ENCODE measurements around the gene TMEM86A. TPM values are rescaled to one million over a fixed set of nuclear protein-coding genes. Genes with fewer than 3 reads are reported as not detected.

Gene TMEM86A
- polyA plus RNA-seq, 1 of the 3 experiments (the other 2 are of a cell fraction) = 1.2 TPM

GRCh38 chr11:18720808-18721560 lies 22.4 kb downstream of the TMEM86A start:
- ChIA-PET CTCF (interaction anchor here (0.7 to 5.1 kb wide), 13 partner anchors 12 to 605 kb away, joined by 3 to 59 read pairs (median 7); partner anchors contain the start of genes SPTY2D1 and TMEM86A), POLR2A (interaction anchor here (0.8 to 1.5 kb wide), 4 partner anchors 15 to 87 kb away, joined by 3 to 9 read pairs (median 3); partner anchors contain the start of genes SPTY2D1 and TMEM86A)
- peak overlapping the region; percentile 89 for H2AFZ ChIP-seq (ENCODE audit: low read depth)
- H3K9ac ChIP-seq = peak overlapping the region; percentile 64
- H4K20me1 ChIP-seq (ENCODE audit: insufficient read depth) = no peaks in the 10 kb centered on the region
- no peaks in the 10 kb centered on the region for H3K27me3 ChIP-seq (ENCODE audit: insufficient read depth)
- TF ChIP-seq, protein P1, sequence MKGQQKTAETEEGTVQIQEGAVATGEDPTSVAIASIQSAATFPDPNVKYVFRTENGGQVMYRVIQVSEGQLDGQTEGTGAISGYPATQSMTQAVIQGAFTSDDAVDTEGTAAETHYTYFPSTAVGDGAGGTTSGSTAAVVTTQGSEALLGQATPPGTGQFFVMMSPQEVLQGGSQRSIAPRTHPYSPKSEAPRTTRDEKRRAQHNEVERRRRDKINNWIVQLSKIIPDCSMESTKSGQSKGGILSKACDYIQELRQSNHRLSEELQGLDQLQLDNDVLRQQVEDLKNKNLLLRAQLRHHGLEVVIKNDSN (IDR thresholded peaks at IDR 0.05; ENCODE audit: borderline replicate concordance, low read depth) = no peak
- no peak for TF ChIP-seq RAD21 (IDR thresholded peaks at IDR 0.05; ENCODE audit: low read length)
- TF ChIP-seq, protein P2, sequence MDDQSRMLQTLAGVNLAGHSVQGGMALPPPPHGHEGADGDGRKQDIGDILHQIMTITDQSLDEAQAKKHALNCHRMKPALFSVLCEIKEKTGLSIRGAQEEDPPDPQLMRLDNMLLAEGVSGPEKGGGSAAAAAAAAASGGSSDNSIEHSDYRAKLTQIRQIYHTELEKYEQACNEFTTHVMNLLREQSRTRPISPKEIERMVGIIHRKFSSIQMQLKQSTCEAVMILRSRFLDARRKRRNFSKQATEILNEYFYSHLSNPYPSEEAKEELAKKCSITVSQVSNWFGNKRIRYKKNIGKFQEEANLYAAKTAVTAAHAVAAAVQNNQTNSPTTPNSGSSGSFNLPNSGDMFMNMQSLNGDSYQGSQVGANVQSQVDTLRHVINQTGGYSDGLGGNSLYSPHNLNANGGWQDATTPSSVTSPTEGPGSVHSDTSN (IDR thresholded peaks at IDR 0.05) = no peak
- TF ChIP-seq SIN3A (IDR thresholded peaks at IDR 0.05; ENCODE audit: borderline replicate concordance, low read depth, low read length) = no peak
- 0 out of 2 replicates have a peak, but pooled peaks have one; percentile 14 for TF ChIP-seq POLR2AphosphoS5 (IDR thresholded peaks at IDR 0.05; ENCODE audit: low read depth, low read length)
- peak; percentile 74; the same call in 1 of the 2 replicates for TF ChIP-seq MXI1 (IDR thresholded peaks at IDR 0.05; ENCODE audit: low read depth, low read length)
- no peak for TF ChIP-seq CHD2 (IDR thresholded peaks at IDR 0.05; ENCODE audit: low read length, partially characterized antibody)
- no peak for TF ChIP-seq TEAD4 (IDR thresholded peaks at IDR 0.05; ENCODE audit: borderline replicate concordance, insufficient read depth)
- TF ChIP-seq EZH2phosphoT487 (IDR thresholded peaks at IDR 0.05; ENCODE audit: borderline replicate concordance, low read depth) = no peak
- no peak for TF ChIP-seq RFX5 (IDR thresholded peaks at IDR 0.05; ENCODE audit: low read length)
- peaks cover 0 to 22% of the 10 kb centered on the region in 2 experiments; a peak in 1 of 4 replicates for H3K4me1 ChIP-seq (ENCODE audit: control insufficient read depth in 1 of 2, insufficient read depth in 2 of 2, low read depth in 1 of 2, low read length in 1 of 2)
- H3K4me3 ChIP-seq (ENCODE audit: low read depth in 2 of 2, low read length in 1 of 2) = peak overlapping the region; percentile 62 to 73
- WGBS (ENCODE audit: low lambda C conversion rate) = 9% methylated on average over 33 of the region's 41 CpGs
- H3K79me2 ChIP-seq (ENCODE audit: insufficient read depth) = no peaks in the 10 kb centered on the region
- H3K36me3 ChIP-seq (replicated peaks in 1 of 2; ENCODE audit: control insufficient read depth in 1 of 2, insufficient read depth in 2 of 2, low read length in 1 of 2) = no peaks in the 10 kb centered on the region
- peaks cover 6% of the 10 kb centered on the region for H3F3A ChIP-seq (replicated peaks; ENCODE audit: insufficient read depth)
- H3K4me2 ChIP-seq = peak overlapping the region; percentile 95
- DNase-seq = peak; percentile 89
- H3K9me3 ChIP-seq = no peaks in the 10 kb centered on the region
- peak overlapping the region; percentile 31 to 76 for H3K27ac ChIP-seq (ENCODE audit: low read depth in 2 of 2, low read length in 1 of 2)
- no peaks in the 10 kb centered on the region for H3K9me2 ChIP-seq

- H3K9me3 ChIP-seq = no peaks in the 10 kb centered on the region
- CTCF ChIA-PET = interaction anchor here (0.6 to 5.1 kb wide), 32 partner anchors 7 to 1014 kb away, joined by 3 to 59 read pairs (median 3); partner anchors contain the start of genes SPTY2D1, TMEM86A and UEVLD
- peak overlapping the region; percentile 64 for H3K9ac ChIP-seq
- H3K79me2 ChIP-seq (ENCODE audit: insufficient read depth) = no peaks in the 10 kb centered on the region
- WGBS (ENCODE audit: low lambda C conversion rate) = 9% methylated on average over 35 of the region's 36 CpGs
- no peaks in the 10 kb centered on the region for H4K20me1 ChIP-seq (ENCODE audit: insufficient read depth)
- peak overlapping the region; percentile 31 to 67 for H3K27ac ChIP-seq (ENCODE audit: low read depth in 2 of 2, low read length in 1 of 2)
- H3K36me3 ChIP-seq (replicated peaks in 1 of 2; ENCODE audit: control insufficient read depth in 1 of 2, insufficient read depth in 2 of 2, low read length in 1 of 2) = no peaks in the 10 kb centered on the region
- no peaks in the 10 kb centered on the region for H3K27me3 ChIP-seq (ENCODE audit: insufficient read depth)
- POLR2A ChIA-PET = interaction anchor here (1.0 to 1.5 kb wide), 3 partner anchors 15 to 88 kb away, joined by 3 to 9 read pairs (median 3); partner anchors contain the start of gene SPTY2D1
- TF ChIP-seq IRF3 (IDR thresholded peaks at IDR 0.05; ENCODE audit: low read depth, low read length) (no peak), FOXJ3 (CRISPR knock-in tag; IDR thresholded peaks at IDR 0.05) (no peak), SMC3 (IDR thresholded peaks at IDR 0.05; ENCODE audit: low read depth, low read length) (peak; percentile 37; the same call in 1 of the 2 replicates), CTCF (IDR thresholded peaks at IDR 0.05) (peak; percentile 75), YY1 (IDR thresholded peaks at IDR 0.05; ENCODE audit: low read depth) (no peak), RAD21 (IDR thresholded peaks at IDR 0.05; ENCODE audit: low read length) (peak; percentile 34; the same call in 1 of the 2 replicates)
- H3K4me3 ChIP-seq (ENCODE audit: low read depth in 2 of 2, low read length in 1 of 2) = peak overlapping the region; percentile 62 to 73
- H3K9me2 ChIP-seq = no peaks in the 10 kb centered on the region
- peak overlapping the region; percentile 89 for H2AFZ ChIP-seq (ENCODE audit: low read depth)
- H3K4me1 ChIP-seq (ENCODE audit: control insufficient read depth in 1 of 2, insufficient read depth in 2 of 2, low read depth in 1 of 2, low read length in 1 of 2) = peaks cover 0 to 22% of the 10 kb centered on the region in 2 experiments; a peak in 1 of 4 replicates
- H3K4me2 ChIP-seq = peak overlapping the region; percentile 95
- peaks cover 6% of the 10 kb centered on the region for H3F3A ChIP-seq (replicated peaks; ENCODE audit: insufficient read depth)
- peak; percentile 74 for DNase-seq
Observed at GRCh38 chr11:18721561-18722292, 23.1 kb downstream of the TMEM86A start.
